Measurements from ENCODE around the gene DLX5.

DNA sequence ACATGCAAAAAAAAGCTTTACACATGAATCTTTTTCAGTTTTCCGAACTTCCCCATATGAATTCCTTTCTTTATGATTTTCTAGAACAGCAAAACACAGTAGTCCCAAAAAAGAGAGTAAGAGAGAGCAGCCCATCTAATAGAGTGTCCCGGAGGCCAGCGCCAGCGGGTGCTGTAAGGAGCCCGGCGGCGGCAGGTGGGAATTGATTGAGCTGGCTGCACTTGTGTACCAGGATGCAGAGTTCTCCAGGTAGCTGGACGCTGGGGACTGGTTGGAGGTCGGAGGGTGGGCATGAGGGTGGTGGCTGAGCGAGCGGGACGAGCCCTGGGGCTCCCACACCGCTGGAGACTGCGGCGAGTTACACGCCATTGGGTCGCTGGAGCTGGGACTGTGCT, 4.0 kb downstream of the DLX5 start:
- TF ChIP-seq ZNF274 (IDR thresholded peaks at IDR 0.05; ENCODE audit: low read depth, low read length) (no peak), YY1 (IDR thresholded peaks at IDR 0.05; ENCODE audit: insufficient read depth, insufficient read length) (no peak)
